ENCODE results near the gene RSRC1. TPM values are rescaled to one million over a fixed set of nuclear protein-coding genes. Genes with fewer than 3 reads are reported as not detected.

RSRC1 gene
- total RNA-seq, 1 experiment from 2014 or later = 49.4 TPM

DNA sequence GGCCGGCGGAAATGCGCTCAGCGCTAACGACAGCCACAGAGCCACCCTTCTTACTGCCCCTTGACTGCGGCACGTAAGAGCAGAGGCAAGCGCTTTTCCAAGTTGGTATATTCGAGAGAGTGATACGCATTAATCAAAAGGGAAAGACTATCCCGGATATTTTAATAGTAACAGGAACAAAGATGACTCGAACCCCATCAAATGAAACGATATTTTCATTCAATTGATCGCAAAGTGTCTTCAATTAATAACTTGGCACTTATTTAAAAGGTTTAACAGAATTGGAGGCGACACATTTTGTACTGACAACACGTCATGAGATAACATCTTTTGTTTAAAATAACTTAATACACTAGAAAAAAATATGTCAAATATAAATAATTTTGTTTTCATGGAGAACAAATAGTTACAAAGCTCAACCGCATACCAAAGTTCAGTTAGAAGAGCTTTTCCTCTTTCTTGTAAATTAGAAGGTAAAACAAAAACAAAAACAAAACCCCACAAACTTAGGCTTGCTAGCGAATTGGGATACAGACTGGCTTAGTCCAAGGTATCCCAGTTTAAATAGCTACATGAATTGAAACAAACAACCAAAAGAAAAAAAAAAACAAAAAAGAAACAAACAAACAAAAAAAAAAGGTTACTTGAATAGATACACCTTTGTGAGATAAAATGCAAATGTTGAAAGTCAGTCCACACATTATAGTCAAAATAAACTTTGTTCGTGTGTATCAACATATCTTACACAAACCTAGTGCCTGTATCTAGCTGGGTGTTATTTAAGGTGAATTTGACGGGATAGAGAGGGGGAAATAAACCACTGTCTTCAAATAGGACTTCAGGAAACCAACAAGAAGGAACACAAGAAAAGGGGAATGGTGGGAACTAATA, 13.8 kb upstream of the RSRC1 start:
- DNase-seq (ENCODE audit: low read depth, low spot score) (no peak), ATAC-seq (no peak)
- ChIA-PET POLR2A (interaction anchor here (0.6 kb wide), 1 partner anchor 11 kb away, joined by 8 read pairs; no protein-coding TSS in a partner anchor), CTCF (no interaction called here)
- H3K36me3 ChIP-seq (ENCODE audit: control insufficient read depth, insufficient read depth, low read length) = 0 out of 2 replicates have a peak, but pooled peaks cover 2% of the 10 kb centered on the region
- TF ChIP-seq, protein P1, sequence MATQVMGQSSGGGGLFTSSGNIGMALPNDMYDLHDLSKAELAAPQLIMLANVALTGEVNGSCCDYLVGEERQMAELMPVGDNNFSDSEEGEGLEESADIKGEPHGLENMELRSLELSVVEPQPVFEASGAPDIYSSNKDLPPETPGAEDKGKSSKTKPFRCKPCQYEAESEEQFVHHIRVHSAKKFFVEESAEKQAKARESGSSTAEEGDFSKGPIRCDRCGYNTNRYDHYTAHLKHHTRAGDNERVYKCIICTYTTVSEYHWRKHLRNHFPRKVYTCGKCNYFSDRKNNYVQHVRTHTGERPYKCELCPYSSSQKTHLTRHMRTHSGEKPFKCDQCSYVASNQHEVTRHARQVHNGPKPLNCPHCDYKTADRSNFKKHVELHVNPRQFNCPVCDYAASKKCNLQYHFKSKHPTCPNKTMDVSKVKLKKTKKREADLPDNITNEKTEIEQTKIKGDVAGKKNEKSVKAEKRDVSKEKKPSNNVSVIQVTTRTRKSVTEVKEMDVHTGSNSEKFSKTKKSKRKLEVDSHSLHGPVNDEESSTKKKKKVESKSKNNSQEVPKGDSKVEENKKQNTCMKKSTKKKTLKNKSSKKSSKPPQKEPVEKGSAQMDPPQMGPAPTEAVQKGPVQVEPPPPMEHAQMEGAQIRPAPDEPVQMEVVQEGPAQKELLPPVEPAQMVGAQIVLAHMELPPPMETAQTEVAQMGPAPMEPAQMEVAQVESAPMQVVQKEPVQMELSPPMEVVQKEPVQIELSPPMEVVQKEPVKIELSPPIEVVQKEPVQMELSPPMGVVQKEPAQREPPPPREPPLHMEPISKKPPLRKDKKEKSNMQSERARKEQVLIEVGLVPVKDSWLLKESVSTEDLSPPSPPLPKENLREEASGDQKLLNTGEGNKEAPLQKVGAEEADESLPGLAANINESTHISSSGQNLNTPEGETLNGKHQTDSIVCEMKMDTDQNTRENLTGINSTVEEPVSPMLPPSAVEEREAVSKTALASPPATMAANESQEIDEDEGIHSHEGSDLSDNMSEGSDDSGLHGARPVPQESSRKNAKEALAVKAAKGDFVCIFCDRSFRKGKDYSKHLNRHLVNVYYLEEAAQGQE (IDR thresholded peaks at IDR 0.05; ENCODE audit: insufficient read depth in 1 of 2, low read depth in 2 of 2, low read length in 1 of 2) = no peak
- no peak for TF ChIP-seq POLR2AphosphoS5 (IDR thresholded peaks at IDR 0.05; ENCODE audit: low read depth, low read length)
- H3K4me3 ChIP-seq (ENCODE audit: low read depth in 2 of 2, low read length in 2 of 2) = no peak overlapping the region
- in situ Hi-C loops (cut with HindIII; ENCODE audit: low pct_unique_long_range_greater_than_20kb, low sequenced_read_pairs) = no loop called here
- no TSS peak for BruUV-seq (replicated peaks)
- no peaks in the 10 kb centered on the region for H3K9me3 ChIP-seq (ENCODE audit: control insufficient read depth, insufficient read depth, low read depth, low read length)
- intact Hi-C loops (cut with micrococcal nuclease; ENCODE audit: unreplicated experiment) = loop anchor here (5.0 kb wide), 1 partner anchor 336 kb away; no protein-coding TSS in a partner anchor
- no peaks in the 10 kb centered on the region; the same call in 1 of the 2 replicates for H3K27me3 ChIP-seq (ENCODE audit: control insufficient read depth, insufficient read depth, low read length)
- H3K27ac ChIP-seq (ENCODE audit: low read length) = no peak overlapping the region
- H3K4me1 ChIP-seq (ENCODE audit: control insufficient read depth, insufficient read depth, low read length) = peaks cover 7% of the 10 kb centered on the region; the same call in 1 of the 2 replicates

DNA sequence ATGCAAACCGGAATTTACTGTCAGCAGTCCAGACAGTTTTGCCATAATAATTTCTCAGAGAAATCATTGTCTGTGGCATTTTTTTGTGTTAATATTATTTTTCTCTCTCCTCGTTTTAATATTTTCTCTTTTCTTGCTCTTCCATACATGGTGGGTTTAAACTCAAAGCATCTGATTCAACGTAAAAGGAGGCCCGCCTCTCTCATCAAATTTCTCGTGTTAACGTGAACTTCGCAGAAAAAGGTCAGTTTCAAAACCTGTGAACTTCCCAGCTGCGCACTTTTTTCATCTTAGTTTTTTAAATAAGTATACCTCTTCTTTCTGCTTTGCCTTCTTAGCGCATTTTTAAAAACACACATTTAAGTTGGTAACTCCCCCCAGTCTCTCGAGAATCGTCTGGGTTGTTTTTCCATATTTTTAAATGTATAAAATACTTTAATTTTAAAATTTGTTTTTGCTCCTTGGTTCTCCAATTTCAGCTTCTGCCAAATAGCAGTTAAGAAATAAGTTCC, 12.8 kb upstream of the RSRC1 start:
- in situ Hi-C loops (cut with HindIII; ENCODE audit: low pct_unique_long_range_greater_than_20kb, low sequenced_read_pairs) = no loop called here

More for the DNA sequence above, 12.8 kb upstream of the RSRC1 start:
- TSS peak; percentile 76 for BruUV-seq (replicated peaks)
- intact Hi-C loops (cut with micrococcal nuclease; ENCODE audit: unreplicated experiment) = loop anchor here (5.0 kb wide), 1 partner anchor 335 kb away; no protein-coding TSS in a partner anchor
- H3K27ac ChIP-seq (ENCODE audit: low read length) = peak overlapping the region; percentile 92
- DNase-seq (ENCODE audit: low read depth, low spot score) (no peak), ATAC-seq (no peak)
- H3K4me3 ChIP-seq (ENCODE audit: low read depth in 2 of 2, low read length in 2 of 2) = peak overlapping the region; percentile 74 to 77
- no peaks in the 10 kb centered on the region; the same call in 1 of the 2 replicates for H3K27me3 ChIP-seq (ENCODE audit: control insufficient read depth, insufficient read depth, low read length)
- H3K4me1 ChIP-seq (ENCODE audit: control insufficient read depth, insufficient read depth, low read length) = peaks cover 7% of the 10 kb centered on the region; the same call in 1 of the 2 replicates
- no peaks in the 10 kb centered on the region for H3K9me3 ChIP-seq (ENCODE audit: control insufficient read depth, insufficient read depth, low read depth, low read length)
- POLR2A ChIA-PET = no interaction called here
- no peak for TF ChIP-seq TCF7L2 (IDR thresholded peaks at IDR 0.05; ENCODE audit: low read depth, low read length)
- TF ChIP-seq, protein P2, sequence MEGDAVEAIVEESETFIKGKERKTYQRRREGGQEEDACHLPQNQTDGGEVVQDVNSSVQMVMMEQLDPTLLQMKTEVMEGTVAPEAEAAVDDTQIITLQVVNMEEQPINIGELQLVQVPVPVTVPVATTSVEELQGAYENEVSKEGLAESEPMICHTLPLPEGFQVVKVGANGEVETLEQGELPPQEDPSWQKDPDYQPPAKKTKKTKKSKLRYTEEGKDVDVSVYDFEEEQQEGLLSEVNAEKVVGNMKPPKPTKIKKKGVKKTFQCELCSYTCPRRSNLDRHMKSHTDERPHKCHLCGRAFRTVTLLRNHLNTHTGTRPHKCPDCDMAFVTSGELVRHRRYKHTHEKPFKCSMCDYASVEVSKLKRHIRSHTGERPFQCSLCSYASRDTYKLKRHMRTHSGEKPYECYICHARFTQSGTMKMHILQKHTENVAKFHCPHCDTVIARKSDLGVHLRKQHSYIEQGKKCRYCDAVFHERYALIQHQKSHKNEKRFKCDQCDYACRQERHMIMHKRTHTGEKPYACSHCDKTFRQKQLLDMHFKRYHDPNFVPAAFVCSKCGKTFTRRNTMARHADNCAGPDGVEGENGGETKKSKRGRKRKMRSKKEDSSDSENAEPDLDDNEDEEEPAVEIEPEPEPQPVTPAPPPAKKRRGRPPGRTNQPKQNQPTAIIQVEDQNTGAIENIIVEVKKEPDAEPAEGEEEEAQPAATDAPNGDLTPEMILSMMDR (IDR thresholded peaks at IDR 0.05) = no peak
- no peak for TF ChIP-seq SIN3A (IDR thresholded peaks at IDR 0.05; ENCODE audit: borderline replicate concordance, insufficient read depth, low read depth, low read length)
- TF ChIP-seq, protein P1 (IDR thresholded peaks at IDR 0.05; ENCODE audit: insufficient read depth in 1 of 2, low read depth in 2 of 2, low read length in 1 of 2) = no peak
- TF ChIP-seq POLR2AphosphoS5 (IDR thresholded peaks at IDR 0.05; ENCODE audit: low read depth, low read length) = no peak
- 0 out of 2 replicates have a peak, but pooled peaks cover 2% of the 10 kb centered on the region for H3K36me3 ChIP-seq (ENCODE audit: control insufficient read depth, insufficient read depth, low read length)
- CTCF ChIA-PET = no interaction called here
